H1 (cell line): ENCODE results near the gene HADH. TPM values are rescaled to one million over a fixed set of nuclear protein-coding genes. Genes with fewer than 3 reads are reported as not detected.

Source experiments
- BRCA1 ChIP-seq: IDR thresholded peaks from 2 replicates; pipeline ENCODE4 v1.6.1; 2012; ENCODE audit warnings: low read depth, low read length, improper control_type of control experiment
- CBX5 ChIP-seq: fragments of 300-800, 300-1000 bp; sonication (generic); IDR thresholded peaks from 2 replicates; pipeline ENCODE4 v1.7.1; 2016; ENCODE audit warnings: antibody characterized with exemption, low read length, low read depth
- CTCF ChIP-seq, 3 experiments: IDR thresholded peaks; 1 replicate in 2 of 3; 2 replicates in 1 of 3; pipeline versions ENCODE4 v1.5.1 to v1.6.1; 2011; ENCODE audit warnings: low read length in 3 of 3, mild to moderate bottlenecking in 3 of 3, inconsistent platforms in 2 of 3, low read depth in 1 of 3, moderate library complexity in 1 of 3; ENCODE audit not compliant: insufficient read depth in 1 of 3; ENCODE audit errors: control extremely low read depth in 1 of 3
- POU5F1 ChIP-seq: IDR thresholded peaks from 2 replicates; pipeline ENCODE4 v1.6.1; 2011; ENCODE audit warnings: low read depth, mild to moderate bottlenecking, low read length, moderate library complexity
- YY1 ChIP-seq: IDR thresholded peaks from 2 replicates; pipeline ENCODE4 v1.6.1; 2011; ENCODE audit warnings: low read depth, mild to moderate bottlenecking, low read length
- polyA plus RNA-seq, 7 experiments: library from polyadenylated mRNA; depleted of rRNA in 3 of 7; stranded (reverse) in 5 of 7; unstranded in 2 of 7; fragments of >200 nt in 5 of 7; fragments of 200-250 nt in 2 of 7; gene quantifications; 1 replicate in 5 of 7; 2 replicates in 1 of 7; 4 replicates in 1 of 7; pipeline versions ENCODE4 v1.2.1 to v1.2.3, GENCODE V29; 2011 to 2013; ENCODE audit warnings: missing spikeins in 2 of 7, mixed read lengths in 2 of 7
- total RNA-seq: library from RNA; stranded (reverse); fragmentation: NEBNext Ultra II Directional; extraction: Animal tissue kit (Norgen Biotek cat#: 25700); gene quantifications from 2 replicates; pipeline ENCODE4 v1.2.1, GENCODE V29; 2021

HADH gene
- total and polyA plus RNA-seq, 2 of the 8 experiments (the other 6 are each of a cell fraction or from before 2014, with no cell fraction given) = 47.5 to 54.4 TPM

GRCh38 chr4:107996949-107997788, 7.5 kb downstream of the HADH start (continued):
- TF ChIP-seq CTCF (IDR thresholded peaks at IDR 0.05; ENCODE audit: control extremely low read depth in 1 of 3, insufficient read depth in 1 of 3, low read depth in 1 of 3, low read length in 3 of 3) (no peak), CBX5 (no peak), YY1 (no peak), BRCA1 (no peak), POU5F1 (no peak)
